GM12891 (cell line): ENCODE measurements around the gene NCMAP.

Source experiments
- DNase-seq: peaks from one replicate; pipeline ENCODE4 v3.0.0; 2011; ENCODE audit warnings: low spot score; ENCODE audit not compliant: insufficient read length
- FAIRE-seq: peaks from 2 replicates; lab custom pipeline; 2011; peaks lifted over from hg19 to GRCh38; lab: Jason Lieb, UNC
- PAX5 ChIP-seq: IDR thresholded peaks from 2 replicates; pipeline ENCODE4 v1.6.1; 2011; ENCODE audit warnings: low read length, moderate library complexity, mild to moderate bottlenecking; ENCODE audit not compliant: insufficient read depth, severe bottlenecking
- POLR2A ChIP-seq: IDR thresholded peaks from 2 replicates; pipeline ENCODE4 v1.6.1; 2011; ENCODE audit warnings: low read depth, low read length, control low read depth
- POLR2AphosphoS5 ChIP-seq: IDR thresholded peaks from 2 replicates; pipeline ENCODE4 v1.6.1; 2011; ENCODE audit warnings: low read depth, low read length, control low read depth
- POU2F2 ChIP-seq: IDR thresholded peaks from 2 replicates; pipeline ENCODE4 v1.6.1; 2011; ENCODE audit warnings: low read depth, mild to moderate bottlenecking, control low read depth, low read length, moderate library complexity
- SPI1 ChIP-seq: IDR thresholded peaks from 2 replicates; pipeline ENCODE4 v1.6.1; 2011; ENCODE audit warnings: low read depth, low read length, control low read depth
- TAF1 ChIP-seq: IDR thresholded peaks from 2 replicates; pipeline ENCODE4 v1.6.1; 2011; ENCODE audit warnings: low read depth, low read length, control low read depth

NCMAP gene

DNA sequence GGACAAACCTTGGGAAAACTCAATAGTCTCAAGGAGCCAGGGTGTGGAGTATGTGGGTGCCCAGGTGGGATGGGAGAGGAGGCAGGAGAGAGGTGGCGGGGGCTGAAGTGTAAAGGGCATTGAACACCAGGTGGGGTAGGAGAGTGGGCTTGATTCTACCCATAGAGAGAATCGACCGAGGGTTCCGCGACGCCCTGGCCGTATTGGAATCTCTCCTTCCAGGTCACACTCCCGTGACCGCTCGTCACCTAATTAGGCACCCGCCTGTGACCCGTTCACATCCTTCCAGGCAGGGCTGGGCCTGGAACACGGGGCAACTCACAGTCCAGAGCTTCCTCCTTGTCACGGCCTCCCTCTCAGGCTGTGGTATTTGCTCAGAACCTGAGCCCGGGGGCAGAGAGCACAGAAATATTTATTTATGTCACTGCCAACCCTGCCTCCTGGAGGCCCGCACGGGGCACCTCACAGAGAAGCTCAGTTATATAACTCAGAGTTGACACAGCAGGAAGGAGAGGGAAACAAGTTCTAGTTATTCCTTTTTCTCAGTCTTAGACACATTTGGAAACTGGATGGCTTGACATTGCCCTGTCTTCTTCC is 12.0 kb downstream of the NCMAP start:
- TF ChIP-seq TAF1, result no peak
- TF ChIP-seq SPI1, result no peak
- TF ChIP-seq POLR2AphosphoS5, result no peak
- no peak for TF ChIP-seq POU2F2
- no peak for TF ChIP-seq PAX5
- no peak for TF ChIP-seq POLR2A

DNA sequence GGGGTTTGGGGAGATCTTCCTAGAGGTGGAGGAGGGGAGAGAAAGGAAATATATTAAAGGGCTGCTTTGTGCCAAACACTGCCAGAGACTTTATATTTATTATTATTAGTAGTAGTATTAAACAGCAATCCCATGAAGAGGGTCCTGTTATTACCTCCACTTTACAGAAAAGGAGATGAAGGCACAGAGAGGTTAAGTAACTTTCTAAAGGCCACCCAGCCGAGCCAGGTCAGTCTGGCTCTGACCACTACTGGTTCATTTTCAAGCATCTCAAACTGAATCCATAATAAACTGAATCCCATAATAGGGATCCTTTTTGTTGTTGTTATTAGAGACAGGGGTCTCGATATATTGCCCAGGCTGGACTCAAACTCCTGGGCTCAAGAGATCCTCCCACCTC is 12.6 kb downstream of the NCMAP start:
- TF ChIP-seq POU2F2, result no peak
- no peak for TF ChIP-seq POLR2A
- no peak for TF ChIP-seq POLR2AphosphoS5
- TF ChIP-seq TAF1, result no peak
- TF ChIP-seq SPI1, result no peak
- TF ChIP-seq PAX5, result no peak
- FAIRE-seq, result no peak
- DNase-seq, result no peak

More for the DNA sequence above, 12.0 kb downstream of the NCMAP start:
- DNase-seq, result no peak
- no peak for FAIRE-seq

DNA sequence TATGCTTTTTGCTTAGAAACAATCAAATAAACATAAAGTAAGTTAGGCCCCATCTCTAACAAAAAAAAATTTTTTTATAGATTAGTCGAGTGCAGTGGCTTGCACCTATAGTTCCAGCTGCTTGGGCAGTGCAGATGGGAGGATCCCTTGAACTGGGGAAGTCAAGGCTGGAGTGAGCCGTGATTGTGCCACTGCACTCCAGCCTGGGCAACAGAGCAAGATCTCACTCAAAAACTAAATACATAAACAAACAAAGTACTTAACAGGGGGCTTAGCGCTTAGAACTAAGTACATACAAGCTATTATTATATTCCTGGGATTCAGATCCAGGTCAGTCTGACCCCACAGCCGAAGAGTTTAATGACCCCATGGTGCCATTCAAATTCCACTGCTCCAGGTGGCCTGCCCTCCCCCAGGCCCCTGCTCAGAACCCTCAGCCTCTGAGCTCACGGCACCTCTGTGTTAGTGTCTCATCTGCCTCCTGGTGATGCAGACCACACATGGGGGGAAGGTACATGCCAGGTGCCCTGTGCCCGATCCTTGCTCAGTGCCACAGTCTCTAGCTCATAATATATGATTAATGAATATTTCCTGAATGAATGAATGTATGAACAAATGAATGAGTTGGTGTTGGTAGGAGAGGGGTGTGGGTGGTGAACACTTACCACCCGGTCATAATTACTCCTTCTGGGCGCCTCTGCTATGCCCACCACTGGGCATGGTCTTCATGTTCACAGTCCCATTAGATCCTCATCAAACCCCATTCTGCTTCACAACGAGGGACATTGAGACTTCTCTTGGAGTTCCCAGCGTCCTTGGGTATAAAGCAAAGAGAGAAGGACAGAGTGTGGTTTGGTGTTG is 14.6 kb downstream of the NCMAP start:
- no peak for FAIRE-seq
- no peak for DNase-seq
- TF ChIP-seq POLR2AphosphoS5 (no peak), SPI1 (no peak), TAF1 (no peak), POLR2A (no peak), POU2F2 (no peak), PAX5 (no peak)

DNA sequence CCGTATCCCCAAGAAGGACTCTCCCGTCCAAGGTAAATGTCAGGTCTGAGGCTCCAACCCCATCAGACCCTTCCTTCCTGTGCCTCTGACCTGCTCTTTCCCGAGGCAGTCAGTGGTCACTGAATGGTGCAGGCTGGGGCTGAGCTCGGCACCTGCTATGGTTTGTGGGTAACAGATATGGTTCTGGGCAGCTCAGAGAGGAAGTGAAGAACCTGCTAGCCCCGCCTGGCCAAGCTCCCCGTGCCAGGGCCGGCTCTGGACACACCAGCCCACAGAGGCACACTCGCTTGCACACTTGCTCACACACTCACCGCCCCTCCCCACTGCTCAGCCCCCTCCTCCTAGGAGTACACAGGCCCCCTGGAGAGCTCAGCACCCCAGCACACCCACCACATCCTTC is 16.4 kb downstream of the NCMAP start:
- no peak for FAIRE-seq
- TF ChIP-seq POU2F2 (no peak), SPI1 (peak; percentile 76)

DNA sequence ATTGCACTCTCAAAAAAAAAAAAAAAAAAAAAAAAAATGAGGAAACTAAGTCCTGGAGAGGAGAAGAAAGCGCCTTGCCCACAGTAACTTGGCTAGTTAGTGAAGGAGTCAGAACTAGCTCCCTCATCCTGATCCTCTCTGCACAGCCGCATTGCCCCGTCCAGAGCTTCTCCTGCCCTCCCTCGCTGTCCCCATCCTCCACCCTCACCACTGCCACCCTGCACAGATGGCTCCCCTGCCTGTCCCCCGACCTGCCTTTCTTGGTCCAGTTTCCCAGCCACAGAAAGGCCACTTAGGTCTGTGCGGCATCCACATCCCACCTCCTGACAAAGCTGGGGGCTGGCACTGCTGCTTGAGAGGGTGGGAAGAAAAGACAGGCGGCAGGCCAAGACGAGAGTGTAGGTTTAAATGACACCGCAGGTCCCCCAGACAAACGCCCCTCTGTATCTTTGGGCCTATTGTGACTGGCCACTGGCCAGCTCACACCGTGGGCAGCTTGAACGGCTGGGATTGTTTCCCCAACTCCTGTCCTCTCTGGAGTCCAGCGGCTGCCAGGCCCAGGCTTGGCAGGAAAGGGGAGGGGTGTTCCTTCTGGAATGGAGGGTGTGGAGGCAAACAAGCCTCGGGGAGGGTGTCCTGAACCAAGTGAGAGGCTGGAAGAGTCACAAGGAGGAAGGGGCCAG is 20.2 kb downstream of the NCMAP start:
- FAIRE-seq (no peak), DNase-seq (no peak)
- TF ChIP-seq SPI1 (no peak), TAF1 (no peak), PAX5 (no peak), POLR2AphosphoS5 (no peak), POLR2A (no peak), POU2F2 (no peak)

More for the DNA sequence above, 16.4 kb downstream of the NCMAP start:
- DNase-seq, result no peak

DNA sequence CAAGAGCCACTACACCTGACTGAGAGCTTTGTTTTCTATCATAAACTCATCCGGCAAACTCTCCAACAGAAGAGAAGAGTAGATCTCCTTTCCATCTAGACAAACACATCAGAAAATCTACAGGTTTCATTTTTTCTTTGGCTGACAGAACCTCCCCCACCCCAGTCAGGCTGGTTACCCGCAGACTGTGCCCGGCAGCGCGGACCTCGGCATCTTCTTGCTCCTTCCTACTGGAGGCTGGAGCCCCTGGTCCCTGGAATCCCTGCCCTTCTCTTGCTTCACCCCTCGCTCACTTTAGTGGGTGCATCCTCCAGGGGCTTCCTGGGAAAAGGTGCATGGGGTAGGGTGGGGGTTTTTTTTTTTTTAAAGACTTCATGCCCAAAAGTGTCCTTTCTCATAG is 23.0 kb downstream of the NCMAP start:
- TF ChIP-seq SPI1 (no peak), POU2F2 (no peak), PAX5 (no peak), POLR2AphosphoS5 (no peak), TAF1 (no peak), POLR2A (no peak)
- no peak for FAIRE-seq
- no peak for DNase-seq

DNA sequence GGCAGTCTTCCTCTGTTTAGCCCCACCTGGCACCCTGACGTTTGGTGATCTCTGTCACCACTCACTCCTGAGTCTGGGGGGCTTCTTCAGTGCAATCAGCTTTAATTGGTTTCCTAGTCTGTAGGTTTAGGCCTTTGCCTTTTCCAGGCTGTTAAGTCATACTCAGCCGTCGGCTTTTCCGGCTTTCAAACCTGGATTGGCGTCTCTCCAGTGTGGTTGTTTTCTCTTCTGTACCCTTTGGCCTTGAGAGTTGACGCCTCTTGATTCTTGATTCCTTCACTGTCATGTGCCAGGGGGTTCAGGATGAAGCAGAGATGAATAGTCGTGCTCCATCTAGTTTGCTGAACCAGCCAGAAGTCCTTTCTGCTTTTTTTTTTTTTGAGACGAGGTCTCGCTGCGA is 24.9 kb downstream of the NCMAP start:
- FAIRE-seq (no peak), DNase-seq (no peak)
- TF ChIP-seq POLR2A, result no peak
- no peak for TF ChIP-seq TAF1
- TF ChIP-seq POLR2AphosphoS5, result no peak

DNA sequence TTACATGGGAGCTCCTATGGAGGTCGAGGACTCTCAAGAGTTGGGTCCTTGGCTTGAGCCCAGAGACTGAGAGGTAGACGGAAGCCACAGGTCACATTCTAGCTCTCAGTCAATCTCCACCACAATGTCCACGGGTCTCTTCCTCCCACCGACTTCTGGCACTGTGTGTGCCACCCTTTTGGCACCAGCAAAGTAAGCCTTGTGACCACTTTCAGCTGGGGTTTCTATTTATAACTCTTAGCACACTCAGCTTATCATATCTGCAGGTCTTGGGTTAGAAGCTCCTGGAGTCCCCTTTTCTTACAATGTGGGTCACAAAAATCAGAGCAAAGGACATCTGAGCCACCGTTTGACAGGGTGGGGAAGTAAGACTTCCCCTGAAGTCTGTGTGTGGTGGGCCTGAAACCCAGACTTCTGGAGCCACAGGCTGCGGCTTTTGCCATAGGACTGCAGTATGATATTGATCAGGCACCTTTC is 28.3 kb downstream of the NCMAP start:
- TF ChIP-seq POLR2A (no peak), PAX5 (no peak), POLR2AphosphoS5 (no peak), SPI1 (0 out of 2 replicates have a peak, but pooled peaks have one; percentile 4), POU2F2 (no peak), TAF1 (no peak)
- no peak for FAIRE-seq
- DNase-seq, result no peak

DNA sequence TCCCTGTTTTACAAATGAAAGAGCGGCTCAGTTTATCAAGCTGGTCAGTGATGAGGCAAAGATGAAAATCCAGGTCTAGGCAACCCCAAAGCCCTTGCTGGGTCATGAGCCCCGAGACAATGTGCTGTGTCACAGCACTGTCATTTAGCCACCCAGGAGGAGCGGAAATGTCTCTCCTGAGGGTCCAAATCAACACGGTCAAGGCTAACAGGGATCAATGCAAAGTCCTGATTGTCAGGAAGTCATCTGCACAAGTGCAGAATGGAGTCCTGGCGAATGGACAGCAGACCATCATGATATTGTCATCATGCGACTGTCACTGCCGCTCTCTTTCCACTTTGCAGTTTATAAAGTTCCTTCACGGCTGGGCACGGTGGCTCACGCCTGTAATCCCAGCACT is 30.2 kb downstream of the NCMAP start:
- no peak for DNase-seq
- TF ChIP-seq TAF1 (no peak), POLR2AphosphoS5 (no peak), POLR2A (no peak), SPI1 (no peak), PAX5 (no peak), POU2F2 (no peak)
- no peak for FAIRE-seq

DNA sequence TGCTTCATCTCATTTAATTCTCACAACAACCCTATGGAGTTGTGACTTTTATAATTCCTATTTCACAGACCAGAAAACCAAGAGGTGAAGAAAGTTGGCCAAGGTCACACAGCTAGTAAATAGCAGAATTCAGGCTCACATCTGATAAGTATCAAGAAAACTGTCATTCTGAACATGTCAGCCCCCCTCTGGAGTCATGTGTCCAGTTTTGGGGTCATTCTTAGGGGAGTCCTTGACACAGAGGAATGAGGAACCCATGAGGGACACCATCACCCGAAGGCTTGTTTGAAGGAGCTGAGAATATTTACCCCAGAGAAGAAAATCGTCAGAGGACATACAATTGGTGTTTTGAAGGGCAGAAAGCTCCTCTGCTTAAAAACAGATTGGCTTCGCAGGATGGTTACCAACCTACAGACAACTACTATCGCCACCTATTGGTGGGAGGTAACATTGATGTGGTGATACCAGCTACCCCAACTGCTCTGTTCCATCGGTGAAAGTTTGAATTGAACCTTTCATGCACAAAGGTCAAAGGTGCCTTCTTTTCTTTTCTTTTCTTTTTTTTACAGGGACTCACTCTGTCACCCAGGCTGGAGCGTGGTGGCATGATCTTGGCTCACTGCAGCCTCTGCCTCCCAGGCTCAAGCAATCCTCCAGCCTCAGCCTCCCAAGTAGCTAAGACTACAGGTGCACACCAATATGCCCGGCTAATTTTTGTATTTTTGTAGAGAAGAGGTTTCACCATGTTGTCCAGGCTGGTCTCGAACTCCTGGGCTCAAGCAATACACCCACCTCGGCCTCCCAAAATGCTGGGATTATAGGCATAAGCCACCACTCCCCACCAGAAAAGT is 31.3 kb downstream of the NCMAP start:
- TF ChIP-seq POLR2A, result no peak
- DNase-seq (peak; percentile 58), FAIRE-seq (peak; percentile 92)
